CD14-positive monocyte (primary cell): ENCODE measurements around the gene C3orf20. TPM values are rescaled to one million over a fixed set of nuclear protein-coding genes. Genes with fewer than 3 reads are reported as not detected.
A peak's percentile ranks its signal among the peaks of the same experiment; 100 is the strongest.

Experiments
- DNase-seq, 3 donors: peaks; one replicate each; pipeline ENCODE4 v3.0.0-alpha.2; 2011 to 2022
- H2AFZ ChIP-seq: 2 replicates; pipeline ENCODE4 v1.6.0; 2012; ENCODE audit warnings: mild to moderate bottlenecking, low read depth, low read length, inconsistent platforms; ENCODE audit not compliant: insufficient read depth, poor library complexity, severe bottlenecking
- H3K27ac ChIP-seq, 2 donors: 1 replicate in 1 of 2; 2 replicates in 1 of 2; pipeline ENCODE4 v1.5.1; 2012 to 2013; ENCODE audit warnings: low read length in 2 of 2, control low read depth in 1 of 2, inconsistent platforms in 1 of 2, low read depth in 1 of 2, mild to moderate bottlenecking in 1 of 2
- H3K27me3 ChIP-seq, 2 donors: one replicate each; pipeline versions ENCODE4 v1.6.0 to v1.6.1; 2011 to 2013; ENCODE audit warnings: low read length in 2 of 2; ENCODE audit not compliant: control insufficient read depth in 2 of 2, insufficient read depth in 2 of 2
- H3K36me3 ChIP-seq, 2 donors: replicated peaks in 1 of 2; 1 replicate in 1 of 2; 2 replicates in 1 of 2; pipeline versions ENCODE4 v1.5.1 to v1.6.1; 2012 to 2013; ENCODE audit warnings: low read length in 2 of 2, control low read depth in 1 of 2, inconsistent platforms in 1 of 2, mild to moderate bottlenecking in 1 of 2; ENCODE audit not compliant: insufficient read depth in 2 of 2, control insufficient read depth in 1 of 2
- H3K4me1 ChIP-seq, 2 donors: 1 replicate in 1 of 2; 2 replicates in 1 of 2; pipeline versions ENCODE4 v1.5.1 to v1.6.1; 2012 to 2013; ENCODE audit warnings: low read length in 2 of 2, control low read depth in 1 of 2, inconsistent platforms in 1 of 2, mild to moderate bottlenecking in 1 of 2, moderate library complexity in 1 of 2; ENCODE audit not compliant: insufficient read depth in 2 of 2, control insufficient read depth in 1 of 2
- H3K4me2 ChIP-seq: replicated peaks from 2 replicates; pipeline ENCODE3; 2012; ENCODE audit warnings: low read length, moderate library complexity, mild to moderate bottlenecking; ENCODE audit not compliant: poor library complexity, severe bottlenecking; ENCODE audit errors: extremely low read depth
- H3K4me3 ChIP-seq, 3 experiments: fragments of 200-600 bp in 1 of 3; sonication (generic) in 1 of 3; replicated peaks in 1 of 3; 1 replicate in 2 of 3; 2 replicates in 1 of 3; pipeline ENCODE4 v1.5.1; 2011 to 2013; ENCODE audit warnings: low read length in 3 of 3, mild to moderate bottlenecking in 3 of 3, control low read depth in 2 of 3, low read depth in 2 of 3, inconsistent platforms in 1 of 3, moderate library complexity in 1 of 3
- H3K79me2 ChIP-seq: 2 replicates; pipeline ENCODE4 v1.6.0; 2012; ENCODE audit warnings: mild to moderate bottlenecking, control low read depth, inconsistent platforms, low read length, moderate library complexity; ENCODE audit not compliant: insufficient read depth
- H3K9ac ChIP-seq: 2 replicates; pipeline ENCODE4 v1.6.0; 2017; ENCODE audit warnings: low read length, mild to moderate bottlenecking; ENCODE audit not compliant: insufficient read depth, poor library complexity, severe bottlenecking
- H3K9me3 ChIP-seq, 2 donors: replicated peaks in 1 of 2; 1 replicate in 1 of 2; 2 replicates in 1 of 2; pipeline versions ENCODE4 v1.5.1 to v1.6.1; 2012 to 2013; ENCODE audit warnings: low read length in 2 of 2, control low read depth in 1 of 2; ENCODE audit not compliant: control insufficient read depth in 1 of 2, insufficient read depth in 1 of 2
- H4K20me1 ChIP-seq: 2 replicates; pipeline ENCODE4 v1.6.0; 2012; ENCODE audit warnings: mild to moderate bottlenecking, low read length, control low read depth, moderate library complexity; ENCODE audit not compliant: insufficient read depth
- H3K27ac Mint-ChIP-seq, 7 donors: one replicate each; pipeline ENCODE4 v1.8.0; 2020; ENCODE audit warnings: mild to moderate bottlenecking in 7 of 7, mixed read lengths in 7 of 7, moderate library complexity in 6 of 7, inconsistent platforms in 2 of 7
- H3K27me3 Mint-ChIP-seq, 3 donors: one replicate each; pipeline ENCODE4 v1.8.0; 2021 to 2022; ENCODE audit warnings: low read depth in 3 of 3, mild to moderate bottlenecking in 3 of 3, mixed read lengths in 3 of 3, moderate library complexity in 3 of 3, inconsistent platforms in 1 of 3
- H3K36me3 Mint-ChIP-seq, 2 donors: one replicate each; pipeline ENCODE4 v1.8.0; 2020; ENCODE audit warnings: mixed read lengths in 2 of 2, inconsistent platforms in 1 of 2, mild to moderate bottlenecking in 1 of 2
- H3K4me1 Mint-ChIP-seq: one replicate; pipeline ENCODE4 v1.8.0; 2020; ENCODE audit warnings: mild to moderate bottlenecking, mixed read lengths
- H3K4me3 Mint-ChIP-seq, 2 donors: one replicate each; pipeline ENCODE4 v1.8.0; 2020; ENCODE audit warnings: mild to moderate bottlenecking in 2 of 2, mixed read lengths in 2 of 2, moderate library complexity in 1 of 2
- H3K9me3 Mint-ChIP-seq, 7 donors: one replicate each; pipeline ENCODE4 v1.8.0; 2020 to 2022; ENCODE audit warnings: mixed read lengths in 7 of 7, mild to moderate bottlenecking in 6 of 7, moderate library complexity in 6 of 7, inconsistent platforms in 2 of 7
- WGBS: methylation state at CpG from one replicate; pipeline ENCODE4 v1.1.5; 2013; ENCODE audit warnings: missing lambda C conversion rate; ENCODE audit not compliant: insufficient coverage; 5-methylcytosine and 5-hydroxymethylcytosine counted together
- intact Hi-C, 2 donors: fragments of 100-400 bp; cut with micrococcal nuclease; formaldehyde crosslinking; loops; one replicate each; pipeline versions ENCODE4 v1.15.0 to v1.15.1; 2023
- polyA plus RNA-seq, 3 donors: library from polyadenylated mRNA; depleted of rRNA in 1 of 3; unstranded in 2 of 3; stranded (reverse) in 1 of 3; fragments of 300-500 nt in 2 of 3; fragments of >200 nt in 1 of 3; fragmentation: Illumina TruSeq in 2 of 3; gene quantifications; 1 replicate in 2 of 3; 2 replicates in 1 of 3; pipeline ENCODE4 v1.2.3, GENCODE V29; 2012 to 2021
- TF ChIP-seq, protein P1 (sequence below): fragments of 200-600 bp; IDR thresholded peaks from one replicate; pipeline ENCODE4 v1.8.0; 2022; ENCODE audit warnings: antibody characterized with exemption, mild to moderate bottlenecking

The C3orf20 gene
- polyA plus RNA-seq, 3 donors, result 0.11 TPM; not detected in 2

DNA sequence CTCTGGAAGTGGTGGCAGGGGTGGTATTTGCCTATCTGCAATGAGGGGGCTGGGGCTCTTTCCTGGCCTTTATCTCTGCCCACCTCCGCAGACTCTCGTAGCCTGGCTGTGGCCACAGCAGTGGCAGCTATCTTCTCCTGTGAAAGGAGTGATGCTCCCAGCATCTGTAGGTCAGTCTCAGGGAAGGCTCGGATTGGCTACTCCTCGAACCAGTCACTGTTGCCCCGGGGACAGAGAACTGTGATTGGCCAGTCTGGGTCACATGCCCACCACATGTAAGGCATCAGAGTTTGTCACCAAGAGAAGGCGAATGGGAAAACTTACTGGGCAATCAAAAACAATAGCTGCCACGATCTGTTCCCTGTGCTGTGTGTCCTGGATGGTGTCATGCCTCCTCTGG, 113.7 kb downstream of the C3orf20 start:
- 100% methylated on average over 6 of the region's 7 CpGs for WGBS

DNA sequence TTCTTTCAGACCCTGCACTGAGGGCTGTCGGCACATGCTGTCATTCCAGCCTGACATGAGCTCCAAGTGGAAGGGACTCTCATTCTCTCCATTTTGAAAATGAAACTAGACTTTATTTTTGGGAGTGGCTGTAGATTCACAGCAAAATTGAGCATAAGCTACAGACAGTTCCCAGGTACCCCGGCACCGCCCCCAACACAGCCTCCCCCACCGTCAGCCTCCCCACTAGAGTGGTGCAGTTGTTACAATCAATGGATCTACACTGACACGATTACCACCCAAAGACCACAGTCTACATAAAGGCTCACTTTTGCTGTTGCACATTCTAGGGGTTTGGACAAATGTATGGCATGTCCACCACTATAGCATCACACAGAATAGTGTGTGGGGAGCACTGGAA, 114.3 kb downstream of the C3orf20 start:
- WGBS, result 73% methylated on average over 4 of the region's 5 CpGs
- Histone ChIP-seq H3K4me3 (no peak overlapping the region), H2AFZ (no peak overlapping the region), H3K79me2 (no peaks in the 10 kb centered on the region), H3K36me3 (no peaks in the 10 kb centered on the region), H4K20me1 (no peaks in the 10 kb centered on the region), H3K9me3 (no peaks in the 10 kb centered on the region), H3K4me2 (no peak overlapping the region), H3K4me1 (no peaks in the 10 kb centered on the region), H3K9ac (no peak overlapping the region), H3K27ac (no peak overlapping the region), H3K27me3 (peaks cover 0 to 2% of the 10 kb centered on the region in 2 donors)
- TF ChIP-seq, protein P1, sequence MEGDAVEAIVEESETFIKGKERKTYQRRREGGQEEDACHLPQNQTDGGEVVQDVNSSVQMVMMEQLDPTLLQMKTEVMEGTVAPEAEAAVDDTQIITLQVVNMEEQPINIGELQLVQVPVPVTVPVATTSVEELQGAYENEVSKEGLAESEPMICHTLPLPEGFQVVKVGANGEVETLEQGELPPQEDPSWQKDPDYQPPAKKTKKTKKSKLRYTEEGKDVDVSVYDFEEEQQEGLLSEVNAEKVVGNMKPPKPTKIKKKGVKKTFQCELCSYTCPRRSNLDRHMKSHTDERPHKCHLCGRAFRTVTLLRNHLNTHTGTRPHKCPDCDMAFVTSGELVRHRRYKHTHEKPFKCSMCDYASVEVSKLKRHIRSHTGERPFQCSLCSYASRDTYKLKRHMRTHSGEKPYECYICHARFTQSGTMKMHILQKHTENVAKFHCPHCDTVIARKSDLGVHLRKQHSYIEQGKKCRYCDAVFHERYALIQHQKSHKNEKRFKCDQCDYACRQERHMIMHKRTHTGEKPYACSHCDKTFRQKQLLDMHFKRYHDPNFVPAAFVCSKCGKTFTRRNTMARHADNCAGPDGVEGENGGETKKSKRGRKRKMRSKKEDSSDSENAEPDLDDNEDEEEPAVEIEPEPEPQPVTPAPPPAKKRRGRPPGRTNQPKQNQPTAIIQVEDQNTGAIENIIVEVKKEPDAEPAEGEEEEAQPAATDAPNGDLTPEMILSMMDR, result no peak
- Mint-ChIP-seq H3K4me1 (peaks cover 2% of the 10 kb centered on the region), H3K36me3 (no peaks in the 10 kb centered on the region), H3K27ac (no peak overlapping the region), H3K4me3 (peak overlapping the region in 1 of 2 donors; percentile 70), H3K27me3 (peaks cover 4 to 12% (median 6%) of the 10 kb centered on the region in 3 donors), H3K9me3 (peaks cover 0 to 3% (median 0%) of the 10 kb centered on the region in 7 donors)
- no peak for DNase-seq
- intact Hi-C loops, result no loop called here

More for the DNA sequence above, 113.7 kb downstream of the C3orf20 start:
- Mint-ChIP-seq H3K4me1 (peaks cover 2% of the 10 kb centered on the region), H3K4me3 (no peak overlapping the region), H3K9me3 (peaks cover 0 to 2% (median 0%) of the 10 kb centered on the region in 7 donors), H3K27me3 (peaks cover 4 to 10% (median 6%) of the 10 kb centered on the region in 3 donors), H3K36me3 (no peaks in the 10 kb centered on the region), H3K27ac (no peak overlapping the region)
- no peak overlapping the region for H3K9ac ChIP-seq
- intact Hi-C loops, result no loop called here
- H3K4me2 ChIP-seq, result no peak overlapping the region
- no peaks in the 10 kb centered on the region for H3K4me1 ChIP-seq
- no peaks in the 10 kb centered on the region for H3K79me2 ChIP-seq
- no peak overlapping the region for H2AFZ ChIP-seq
- TF ChIP-seq, protein P1, result no peak
- no peaks in the 10 kb centered on the region for H3K9me3 ChIP-seq
- no peak overlapping the region for H3K4me3 ChIP-seq
- DNase-seq, result no peak
- peaks cover 0 to 2% of the 10 kb centered on the region in 2 donors for H3K27me3 ChIP-seq
- no peaks in the 10 kb centered on the region for H4K20me1 ChIP-seq
- H3K36me3 ChIP-seq, result no peaks in the 10 kb centered on the region
- no peak overlapping the region for H3K27ac ChIP-seq
